Esophagus muscularis mucosa (tissue), 3 donors: ENCODE data around the gene IFI27L1.

ENCODE experiments used
- POLR2AphosphoS5 ChIP-seq, 2 donors: sonication (generic); formaldehyde crosslinking; IDR thresholded peaks; one replicate each; pipeline ENCODE4 v1.6.1; 2017; ENCODE audit warnings: antibody characterized with exemption in 2 of 2
- TF ChIP-seq, protein P1 (sequence below), 3 experiments: fragments of 200-600 bp in 2 of 3; fragments of 450-650 bp in 1 of 3; sonication (generic) in 2 of 3; IDR thresholded peaks; one replicate each; pipeline ENCODE4 v1.5.1; 2017 to 2019; ENCODE audit warnings: antibody characterized with exemption in 3 of 3, mild to moderate bottlenecking in 2 of 3, moderate library complexity in 1 of 3

GRCh38 chr14:94135476-94135875, 54.4 kb downstream of the IFI27L1 start:
- TF ChIP-seq, protein P1, sequence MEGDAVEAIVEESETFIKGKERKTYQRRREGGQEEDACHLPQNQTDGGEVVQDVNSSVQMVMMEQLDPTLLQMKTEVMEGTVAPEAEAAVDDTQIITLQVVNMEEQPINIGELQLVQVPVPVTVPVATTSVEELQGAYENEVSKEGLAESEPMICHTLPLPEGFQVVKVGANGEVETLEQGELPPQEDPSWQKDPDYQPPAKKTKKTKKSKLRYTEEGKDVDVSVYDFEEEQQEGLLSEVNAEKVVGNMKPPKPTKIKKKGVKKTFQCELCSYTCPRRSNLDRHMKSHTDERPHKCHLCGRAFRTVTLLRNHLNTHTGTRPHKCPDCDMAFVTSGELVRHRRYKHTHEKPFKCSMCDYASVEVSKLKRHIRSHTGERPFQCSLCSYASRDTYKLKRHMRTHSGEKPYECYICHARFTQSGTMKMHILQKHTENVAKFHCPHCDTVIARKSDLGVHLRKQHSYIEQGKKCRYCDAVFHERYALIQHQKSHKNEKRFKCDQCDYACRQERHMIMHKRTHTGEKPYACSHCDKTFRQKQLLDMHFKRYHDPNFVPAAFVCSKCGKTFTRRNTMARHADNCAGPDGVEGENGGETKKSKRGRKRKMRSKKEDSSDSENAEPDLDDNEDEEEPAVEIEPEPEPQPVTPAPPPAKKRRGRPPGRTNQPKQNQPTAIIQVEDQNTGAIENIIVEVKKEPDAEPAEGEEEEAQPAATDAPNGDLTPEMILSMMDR (IDR thresholded peaks at IDR 0.05), result no peak
- no peak for TF ChIP-seq POLR2AphosphoS5 (IDR thresholded peaks at IDR 0.05)
